ENCODE measurements around the gene RFTN1.

Gene RFTN1

DNA sequence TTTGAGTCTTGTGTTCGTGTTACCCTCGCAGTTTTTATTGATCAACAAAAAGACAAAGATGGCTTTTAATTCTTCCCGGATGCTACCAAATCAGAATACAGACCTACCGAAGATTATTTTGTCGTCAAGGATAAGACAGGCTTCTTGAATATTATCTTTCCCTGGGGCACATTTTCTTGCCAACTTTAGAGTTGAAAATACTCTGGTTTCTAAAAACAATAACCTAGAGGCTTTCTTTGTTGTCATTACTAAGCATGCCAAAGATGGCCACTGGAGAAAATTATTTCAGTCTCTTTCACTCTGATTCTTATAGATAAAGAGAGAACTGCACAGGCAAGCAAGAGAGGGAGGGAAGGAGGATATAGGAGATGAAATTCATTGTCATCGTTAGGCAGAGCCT is 214.6 kb downstream of the RFTN1 start:
- H3K4me3 ChIP-seq (ENCODE audit: low read depth, low read length), result no peak overlapping the region
- H3K36me3 ChIP-seq (ENCODE audit: control insufficient read depth, insufficient read depth, low read length), result peaks cover 47% of the 10 kb centered on the region
- H3K9me3 ChIP-seq (ENCODE audit: control insufficient read depth, insufficient read depth, low read depth, low read length), result no peaks in the 10 kb centered on the region

DNA sequence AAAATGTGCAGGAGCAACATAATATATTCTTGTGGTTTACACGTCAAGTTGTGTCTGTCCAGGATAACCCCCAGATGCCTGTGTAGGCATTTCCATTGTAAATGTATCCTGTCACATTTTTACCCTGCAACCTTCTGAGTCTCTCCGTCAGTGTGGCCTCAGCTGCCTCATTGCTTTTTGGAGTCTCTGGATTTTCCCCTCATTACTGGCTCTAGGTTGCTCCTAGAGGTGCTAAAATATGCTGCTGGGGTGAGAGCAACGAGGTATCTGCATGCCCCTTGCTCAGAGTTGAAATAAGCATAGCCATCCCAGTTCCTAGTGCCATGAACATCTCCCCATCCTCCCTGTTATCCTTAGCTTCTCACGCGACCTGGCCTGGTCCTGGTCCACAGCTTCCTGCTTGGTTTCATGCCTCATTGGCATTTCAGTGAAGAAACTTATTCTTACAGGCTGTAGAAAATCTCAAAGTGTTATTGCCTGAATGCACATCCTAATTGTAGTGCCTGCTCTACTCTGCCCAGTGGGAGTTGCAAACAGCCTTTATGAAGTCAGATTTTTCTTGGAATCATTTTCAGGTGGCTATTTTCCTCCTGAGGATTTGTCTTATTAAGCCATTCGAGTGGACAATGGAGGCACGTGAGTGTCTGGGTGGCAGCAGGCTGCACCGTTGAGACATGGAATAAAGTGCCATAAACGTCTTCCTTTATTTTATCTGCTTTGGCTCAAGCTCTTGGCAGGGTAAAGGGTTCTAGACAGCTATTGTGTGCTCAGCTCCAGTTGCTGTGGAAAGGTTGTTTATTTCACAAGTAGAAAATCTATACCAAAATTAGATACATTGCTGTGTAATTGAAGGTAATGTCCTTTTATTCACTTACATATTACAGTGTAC is 215.3 kb downstream of the RFTN1 start:
- peaks cover 28% of the 10 kb centered on the region for H3K4me1 ChIP-seq (ENCODE audit: control insufficient read depth, insufficient read depth, low read length)

More for the DNA sequence above, 214.6 kb downstream of the RFTN1 start:
- Histone ChIP-seq H3K9ac (ENCODE audit: low read length) (no peak overlapping the region), H3K27me3 (ENCODE audit: control insufficient read depth, insufficient read depth, low read length) (no peaks in the 10 kb centered on the region), H3K27ac (ENCODE audit: low read depth, low read length) (no peak overlapping the region), H3K4me1 (ENCODE audit: control insufficient read depth, insufficient read depth, low read length) (peaks cover 30% of the 10 kb centered on the region)

DNA sequence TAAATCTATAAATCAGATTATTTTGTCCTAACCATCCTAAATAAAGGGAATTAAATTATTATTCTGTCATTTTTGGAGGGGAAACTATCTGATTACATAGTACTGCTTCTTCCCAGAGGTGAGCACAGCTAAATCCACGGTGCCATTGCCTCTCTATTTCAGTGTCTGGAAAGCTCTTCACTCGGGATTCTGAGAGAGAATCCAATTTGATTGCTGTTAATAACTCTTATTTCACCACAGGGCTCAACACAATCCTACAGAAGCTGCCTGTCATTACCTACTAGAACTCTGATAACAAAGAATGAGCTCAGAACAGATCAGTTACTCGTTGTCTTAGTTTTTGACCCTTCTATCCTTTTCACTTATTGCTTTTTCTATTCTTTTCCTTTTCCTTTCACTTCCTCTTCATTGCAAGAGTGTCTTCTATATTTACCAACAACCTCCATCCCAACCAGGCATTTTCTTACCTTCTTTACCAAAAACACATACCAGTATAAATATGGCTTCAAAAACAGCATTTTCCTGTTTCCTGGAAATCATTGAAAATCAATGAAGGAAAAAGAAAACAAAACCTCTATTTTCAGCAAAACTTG is 218.1 kb downstream of the RFTN1 start:
- Histone ChIP-seq H3K4me3 (ENCODE audit: low read depth, low read length) (no peak overlapping the region), H3K27me3 (ENCODE audit: control insufficient read depth, insufficient read depth, low read length) (no peaks in the 10 kb centered on the region), H3K27ac (ENCODE audit: low read depth, low read length) (no peak overlapping the region), H3K9me3 (ENCODE audit: control insufficient read depth, insufficient read depth, low read depth, low read length) (peaks cover 2% of the 10 kb centered on the region; the same call in 1 of the 2 replicates), H3K9ac (ENCODE audit: low read length) (no peak overlapping the region), H3K36me3 (ENCODE audit: control insufficient read depth, insufficient read depth, low read length) (peaks cover 44% of the 10 kb centered on the region), H3K4me1 (ENCODE audit: control insufficient read depth, insufficient read depth, low read length) (peaks cover under 1% of the 10 kb centered on the region)

More for the DNA sequence above, 215.3 kb downstream of the RFTN1 start:
- Histone ChIP-seq H3K9me3 (ENCODE audit: control insufficient read depth, insufficient read depth, low read depth, low read length) (no peaks in the 10 kb centered on the region), H3K27ac (ENCODE audit: low read depth, low read length) (no peak overlapping the region; the same call in 1 of the 2 replicates), H3K4me3 (ENCODE audit: low read depth, low read length) (no peak overlapping the region), H3K9ac (ENCODE audit: low read length) (no peak overlapping the region), H3K36me3 (ENCODE audit: control insufficient read depth, insufficient read depth, low read length) (peaks cover 45% of the 10 kb centered on the region), H3K27me3 (ENCODE audit: control insufficient read depth, insufficient read depth, low read length) (no peaks in the 10 kb centered on the region)

DNA sequence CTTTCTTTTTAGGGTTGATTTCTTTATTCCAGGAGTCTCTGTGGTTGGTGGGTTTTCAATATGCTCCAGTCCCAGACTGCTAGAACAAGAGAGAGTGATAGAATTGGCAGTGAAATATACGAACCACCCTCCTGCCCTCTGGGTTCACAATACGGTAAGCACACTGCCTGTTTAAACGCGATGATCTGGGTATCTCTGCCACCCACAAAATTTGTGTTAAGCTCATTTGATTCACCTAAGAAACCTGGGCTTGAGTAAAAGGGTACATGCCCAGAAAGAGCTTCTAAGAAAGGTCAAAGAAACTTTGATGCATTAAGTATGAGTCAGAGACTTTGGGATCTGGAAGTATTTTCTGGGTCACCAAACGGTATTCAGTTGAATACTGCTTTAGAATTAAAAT is 218.7 kb downstream of the RFTN1 start:
- Histone ChIP-seq H3K9me3 (ENCODE audit: control insufficient read depth, insufficient read depth, low read depth, low read length) (peaks cover 2% of the 10 kb centered on the region; the same call in 1 of the 2 replicates), H3K4me3 (ENCODE audit: low read depth, low read length) (no peak overlapping the region), H3K36me3 (ENCODE audit: control insufficient read depth, insufficient read depth, low read length) (peaks cover 46% of the 10 kb centered on the region), H3K27ac (ENCODE audit: low read depth, low read length) (no peak overlapping the region), H3K27me3 (ENCODE audit: control insufficient read depth, insufficient read depth, low read length) (no peaks in the 10 kb centered on the region), H3K4me1 (ENCODE audit: control insufficient read depth, insufficient read depth, low read length) (no peaks in the 10 kb centered on the region; the same call in 1 of the 2 replicates), H3K9ac (ENCODE audit: low read length) (no peak overlapping the region)

DNA sequence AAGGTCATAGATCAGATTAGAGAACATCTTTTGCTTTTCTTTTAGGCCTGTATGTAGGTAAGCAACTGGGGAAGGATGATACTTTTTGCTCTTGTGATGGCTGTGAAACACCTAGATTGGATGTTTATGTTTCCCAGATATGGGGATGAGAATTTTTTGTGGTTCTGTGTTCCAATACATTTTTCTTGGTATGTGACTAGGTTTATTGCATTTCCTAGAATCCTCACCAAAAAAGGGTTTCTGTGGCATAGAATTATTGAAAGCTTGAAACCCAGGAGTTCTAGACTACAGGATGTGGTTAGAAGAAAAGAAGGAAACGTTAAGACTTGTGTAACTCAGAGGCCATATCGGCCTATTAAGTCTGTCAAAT is 222.7 kb downstream of the RFTN1 start:
- no peak overlapping the region for H3K27ac ChIP-seq (ENCODE audit: low read depth, low read length)
- H3K9me3 ChIP-seq (ENCODE audit: control insufficient read depth, insufficient read depth, low read depth, low read length), result peaks cover 2% of the 10 kb centered on the region; the same call in 1 of the 2 replicates
- H3K4me1 ChIP-seq (ENCODE audit: control insufficient read depth, insufficient read depth, low read length), result no peaks in the 10 kb centered on the region
- H3K4me3 ChIP-seq (ENCODE audit: low read depth, low read length), result no peak overlapping the region
- H3K36me3 ChIP-seq (ENCODE audit: control insufficient read depth, insufficient read depth, low read length), result peaks cover 56% of the 10 kb centered on the region
- H3K27me3 ChIP-seq (ENCODE audit: control insufficient read depth, insufficient read depth, low read length), result no peaks in the 10 kb centered on the region
- no peak overlapping the region for H3K9ac ChIP-seq (ENCODE audit: low read length)

DNA sequence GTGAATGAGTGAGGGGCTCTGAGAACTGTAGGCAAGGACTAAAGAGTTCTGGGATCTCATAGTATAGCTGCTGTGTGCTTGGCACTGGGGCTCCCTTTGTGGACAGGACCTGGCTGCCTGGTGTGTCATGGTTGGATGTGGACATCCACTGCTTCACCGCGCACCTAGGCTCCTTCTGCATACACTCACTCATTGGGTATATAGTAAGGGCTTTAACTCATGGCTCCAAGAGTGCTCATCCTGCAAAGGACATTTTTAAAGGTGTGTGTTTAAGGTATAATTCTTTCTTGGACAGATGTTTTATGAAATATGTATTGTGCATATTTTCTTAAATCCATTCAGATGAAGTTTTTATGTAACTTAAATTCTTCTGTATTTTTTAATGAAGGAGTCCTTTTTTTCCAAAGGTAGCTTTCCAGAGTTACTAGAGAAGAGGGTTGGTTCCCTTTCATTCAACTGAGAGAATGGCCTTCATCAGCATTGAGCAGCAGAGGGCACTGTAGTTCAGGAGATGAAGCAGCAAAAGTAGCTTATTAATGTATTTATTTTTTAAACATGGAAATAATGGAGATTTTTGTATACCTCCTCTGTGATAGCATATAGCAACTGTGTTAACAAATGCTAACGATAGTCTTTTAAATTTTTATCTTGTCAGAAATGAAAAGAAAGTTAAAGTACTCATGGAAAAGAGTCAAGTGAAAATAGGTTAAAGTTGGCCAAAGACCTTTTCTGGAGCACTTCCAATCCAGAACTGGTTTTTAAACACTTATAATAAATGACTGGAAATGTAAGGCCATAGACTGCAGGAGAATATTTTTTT is 223.3 kb downstream of the RFTN1 start:
- peaks cover 50% of the 10 kb centered on the region for H3K36me3 ChIP-seq (ENCODE audit: control insufficient read depth, insufficient read depth, low read length)
- H3K4me3 ChIP-seq (ENCODE audit: low read depth, low read length), result no peak overlapping the region
- H3K9me3 ChIP-seq (ENCODE audit: control insufficient read depth, insufficient read depth, low read depth, low read length), result peaks cover 2% of the 10 kb centered on the region; the same call in 1 of the 2 replicates
- H3K9ac ChIP-seq (ENCODE audit: low read length), result no peak overlapping the region
- H3K27ac ChIP-seq (ENCODE audit: low read depth, low read length), result no peak overlapping the region
- H3K4me1 ChIP-seq (ENCODE audit: control insufficient read depth, insufficient read depth, low read length), result no peaks in the 10 kb centered on the region
- no peaks in the 10 kb centered on the region for H3K27me3 ChIP-seq (ENCODE audit: control insufficient read depth, insufficient read depth, low read length)

DNA sequence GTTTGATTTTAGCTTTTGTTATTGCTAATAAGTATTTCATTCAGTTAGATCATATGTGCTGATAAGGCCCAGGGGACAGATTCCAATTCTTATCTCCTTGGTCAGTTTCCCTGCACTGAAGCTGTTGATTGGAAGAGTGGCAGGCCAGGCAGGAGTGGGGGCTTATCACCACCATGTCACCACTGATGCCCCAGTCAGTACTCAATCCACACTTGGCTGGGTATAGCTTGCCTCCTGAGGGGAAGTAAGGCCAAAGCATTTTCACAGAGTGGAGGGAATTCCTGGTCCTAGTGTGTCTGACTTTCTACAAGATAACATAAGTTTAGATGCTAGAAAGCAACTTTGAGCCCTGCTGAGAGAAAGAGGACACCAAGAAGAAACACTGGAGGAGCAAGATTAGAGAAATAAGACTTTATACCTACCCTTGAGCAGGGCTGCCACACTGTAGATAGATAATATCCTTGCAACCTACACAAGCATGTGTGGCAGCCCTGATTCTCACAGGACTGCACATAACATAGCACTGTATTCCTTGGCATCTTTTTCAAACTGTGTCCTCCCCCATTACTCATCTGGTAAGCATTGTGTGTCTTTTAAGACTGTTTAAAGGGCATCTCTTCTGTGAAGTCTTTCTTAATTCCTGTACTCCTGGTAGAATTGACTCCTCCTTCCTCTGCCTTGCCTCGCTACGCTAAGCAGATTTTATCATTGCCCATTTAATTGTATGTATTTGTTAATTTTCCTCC is 224.2 kb downstream of the RFTN1 start:
- Histone ChIP-seq H3K27me3 (ENCODE audit: control insufficient read depth, insufficient read depth, low read length) (no peaks in the 10 kb centered on the region), H3K9ac (ENCODE audit: low read length) (no peak overlapping the region), H3K27ac (ENCODE audit: low read depth, low read length) (no peak overlapping the region), H3K4me3 (ENCODE audit: low read depth, low read length) (no peak overlapping the region), H3K9me3 (ENCODE audit: control insufficient read depth, insufficient read depth, low read depth, low read length) (peaks cover 2% of the 10 kb centered on the region; the same call in 1 of the 2 replicates), H3K4me1 (ENCODE audit: control insufficient read depth, insufficient read depth, low read length) (no peaks in the 10 kb centered on the region), H3K36me3 (ENCODE audit: control insufficient read depth, insufficient read depth, low read length) (peaks cover 45% of the 10 kb centered on the region)

DNA sequence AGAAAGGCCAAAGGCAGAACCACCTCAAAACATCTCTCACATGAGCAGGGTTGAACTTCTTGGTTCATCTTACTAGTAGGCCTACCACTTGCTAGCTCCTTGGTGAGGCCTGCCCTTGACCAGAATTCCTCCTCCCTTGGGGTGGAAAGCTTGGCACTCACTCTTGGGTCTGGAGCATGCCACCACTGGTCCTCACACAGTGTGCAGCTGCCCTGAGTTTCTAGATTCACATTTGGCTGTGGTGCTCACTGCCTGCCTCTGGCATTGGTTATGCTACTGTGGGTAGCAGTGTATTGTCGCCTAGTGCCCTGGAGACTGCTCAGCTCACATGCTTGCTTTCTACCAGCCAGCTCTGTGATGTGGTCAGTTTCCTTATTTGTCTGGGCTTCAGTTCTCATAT is 224.8 kb downstream of the RFTN1 start:
- H3K27me3 ChIP-seq (ENCODE audit: control insufficient read depth, insufficient read depth, low read length), result no peaks in the 10 kb centered on the region
- no peaks in the 10 kb centered on the region for H3K4me1 ChIP-seq (ENCODE audit: control insufficient read depth, insufficient read depth, low read length)
- no peak overlapping the region for H3K9ac ChIP-seq (ENCODE audit: low read length)
- H3K36me3 ChIP-seq (ENCODE audit: control insufficient read depth, insufficient read depth, low read length), result peaks cover 48% of the 10 kb centered on the region
- no peak overlapping the region for H3K4me3 ChIP-seq (ENCODE audit: low read depth, low read length)
- no peak overlapping the region for H3K27ac ChIP-seq (ENCODE audit: low read depth, low read length)
- H3K9me3 ChIP-seq (ENCODE audit: control insufficient read depth, insufficient read depth, low read depth, low read length), result peaks cover 2% of the 10 kb centered on the region; the same call in 1 of the 2 replicates

DNA sequence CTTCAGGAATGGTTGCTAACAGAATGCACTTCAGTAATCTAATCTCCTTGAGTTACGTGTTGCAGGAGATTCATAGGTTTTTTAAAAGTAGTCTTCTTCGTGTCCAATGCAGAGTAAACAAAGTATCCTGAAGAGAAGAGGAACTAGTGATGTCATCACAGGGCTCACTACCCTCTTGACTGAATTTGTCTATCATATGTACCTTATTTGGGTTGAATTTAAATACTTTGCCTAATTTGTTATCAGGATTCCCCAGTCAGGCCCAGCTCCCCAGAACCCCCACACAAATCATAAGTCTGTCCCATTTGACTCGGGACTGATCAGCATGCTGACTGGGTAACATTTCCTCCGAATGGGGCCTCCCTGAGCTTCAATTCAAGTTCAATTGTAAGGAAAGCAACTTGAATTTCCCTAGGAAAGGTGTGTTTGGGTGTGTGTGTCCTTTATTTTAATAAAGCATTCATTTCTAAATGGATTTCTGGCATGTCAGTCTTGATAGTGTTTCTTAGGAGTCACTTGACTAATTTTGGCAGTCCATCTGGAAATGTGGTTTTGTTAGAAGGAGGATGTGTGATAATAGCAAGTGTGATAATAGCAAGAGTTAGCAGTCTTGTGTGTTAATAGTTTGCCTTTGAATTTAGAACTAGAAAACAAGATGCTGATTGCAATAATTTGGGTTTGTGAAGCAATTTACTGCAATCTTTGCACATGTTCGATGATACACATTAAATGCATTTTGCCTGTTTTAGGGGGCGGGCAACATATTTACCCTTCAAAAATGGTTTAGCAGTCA is 226.6 kb downstream of the RFTN1 start:
- Histone ChIP-seq H3K9me3 (ENCODE audit: control insufficient read depth, insufficient read depth, low read depth, low read length) (no peaks in the 10 kb centered on the region), H3K36me3 (ENCODE audit: control insufficient read depth, insufficient read depth, low read length) (peaks cover 61% of the 10 kb centered on the region), H3K9ac (ENCODE audit: low read length) (no peak overlapping the region), H3K27ac (ENCODE audit: low read depth, low read length) (no peak overlapping the region), H3K27me3 (ENCODE audit: control insufficient read depth, insufficient read depth, low read length) (no peaks in the 10 kb centered on the region), H3K4me1 (ENCODE audit: control insufficient read depth, insufficient read depth, low read length) (no peaks in the 10 kb centered on the region), H3K4me3 (ENCODE audit: low read depth, low read length) (no peak overlapping the region)

DNA sequence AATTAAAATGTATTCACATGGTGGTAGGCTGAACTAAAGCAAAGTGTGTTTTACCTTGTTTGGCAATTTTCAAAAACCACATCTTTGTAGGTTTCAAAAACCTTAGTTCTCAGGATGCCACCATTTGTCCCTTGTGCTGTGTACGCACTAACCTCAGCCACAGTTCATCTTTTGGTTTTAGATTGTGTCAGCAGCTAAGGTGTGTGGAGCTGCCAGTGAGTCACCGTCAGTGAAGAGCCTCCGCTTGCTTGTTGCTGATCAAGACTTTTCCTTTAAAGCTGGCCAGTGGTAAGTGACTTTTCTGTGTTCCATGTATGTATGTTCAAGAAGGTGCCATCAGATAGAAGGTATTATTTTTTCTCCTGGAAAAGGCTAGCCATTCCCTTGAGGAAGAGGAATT is 227.3 kb downstream of the RFTN1 start:
- H3K4me1 ChIP-seq (ENCODE audit: control insufficient read depth, insufficient read depth, low read length), result no peaks in the 10 kb centered on the region

More for the DNA sequence above, 227.3 kb downstream of the RFTN1 start:
- Histone ChIP-seq H3K9ac (ENCODE audit: low read length) (no peak overlapping the region), H3K27ac (ENCODE audit: low read depth, low read length) (no peak overlapping the region), H3K9me3 (ENCODE audit: control insufficient read depth, insufficient read depth, low read depth, low read length) (no peaks in the 10 kb centered on the region), H3K36me3 (ENCODE audit: control insufficient read depth, insufficient read depth, low read length) (peaks cover 56% of the 10 kb centered on the region), H3K4me3 (ENCODE audit: low read depth, low read length) (no peak overlapping the region), H3K27me3 (ENCODE audit: control insufficient read depth, insufficient read depth, low read length) (no peaks in the 10 kb centered on the region)

All from HUES6 (cell line).